PFSK-1 (cell line): Measurements from ENCODE around the gene KRTAP10-3.

Experiments
- FOXP2 ChIP-seq: optimal IDR thresholded peaks from 2 replicates; pipeline ENCODE3; 2011; ENCODE audit warnings: borderline replicate concordance, control low read depth, inconsistent platforms; ENCODE audit not compliant: insufficient read depth; ENCODE audit errors: extremely low read length, extremely low read depth
- POLR2AphosphoS5 ChIP-seq: IDR thresholded peaks from 2 replicates; pipeline ENCODE4 v1.6.1; 2012; ENCODE audit warnings: low read depth, mild to moderate bottlenecking, control low read depth, low read length, moderate library complexity
- SIN3A ChIP-seq: IDR thresholded peaks from 2 replicates; pipeline ENCODE4 v1.6.1; 2012; ENCODE audit warnings: mild to moderate bottlenecking, low read length, moderate library complexity, borderline replicate concordance; ENCODE audit not compliant: insufficient read depth
- TAF1 ChIP-seq: IDR thresholded peaks from 2 replicates; pipeline ENCODE4 v1.6.1; 2012; ENCODE audit warnings: low read length, control low read depth, borderline replicate concordance; ENCODE audit not compliant: insufficient read depth
- TF ChIP-seq, protein P1 (sequence below), 2 experiments: IDR thresholded peaks; 2 replicates each; pipeline versions ENCODE4 v1.6.1 to v1.8.0; 2011 to 2012; ENCODE audit warnings: low read depth in 2 of 2, low read length in 2 of 2, control low read depth in 1 of 2, inconsistent platforms in 1 of 2, mild to moderate bottlenecking in 1 of 2, moderate library complexity in 1 of 2; ENCODE audit not compliant: insufficient read depth in 1 of 2

Gene KRTAP10-3

DNA sequence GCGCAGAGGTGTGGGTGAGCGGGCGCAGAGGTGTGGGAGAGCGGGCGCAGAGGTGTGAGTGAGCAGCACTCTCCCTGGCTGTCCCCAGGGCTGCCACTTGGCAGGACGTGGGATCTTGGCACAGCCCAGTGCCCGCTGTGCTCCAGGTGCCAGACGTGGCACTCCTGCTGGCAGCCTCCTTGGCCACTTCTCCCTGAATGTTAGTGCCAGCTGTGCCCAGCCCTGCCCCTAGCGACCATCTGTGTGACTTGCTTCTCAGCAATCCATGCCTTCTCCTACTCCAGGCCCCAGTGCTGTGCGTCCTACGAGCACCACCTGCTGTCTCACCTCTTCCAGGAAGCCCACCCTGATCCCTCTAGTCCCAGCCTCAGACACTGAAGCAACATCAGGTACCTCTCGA, 49.1 kb downstream of the KRTAP10-3 start:
- TF ChIP-seq, protein P1, sequence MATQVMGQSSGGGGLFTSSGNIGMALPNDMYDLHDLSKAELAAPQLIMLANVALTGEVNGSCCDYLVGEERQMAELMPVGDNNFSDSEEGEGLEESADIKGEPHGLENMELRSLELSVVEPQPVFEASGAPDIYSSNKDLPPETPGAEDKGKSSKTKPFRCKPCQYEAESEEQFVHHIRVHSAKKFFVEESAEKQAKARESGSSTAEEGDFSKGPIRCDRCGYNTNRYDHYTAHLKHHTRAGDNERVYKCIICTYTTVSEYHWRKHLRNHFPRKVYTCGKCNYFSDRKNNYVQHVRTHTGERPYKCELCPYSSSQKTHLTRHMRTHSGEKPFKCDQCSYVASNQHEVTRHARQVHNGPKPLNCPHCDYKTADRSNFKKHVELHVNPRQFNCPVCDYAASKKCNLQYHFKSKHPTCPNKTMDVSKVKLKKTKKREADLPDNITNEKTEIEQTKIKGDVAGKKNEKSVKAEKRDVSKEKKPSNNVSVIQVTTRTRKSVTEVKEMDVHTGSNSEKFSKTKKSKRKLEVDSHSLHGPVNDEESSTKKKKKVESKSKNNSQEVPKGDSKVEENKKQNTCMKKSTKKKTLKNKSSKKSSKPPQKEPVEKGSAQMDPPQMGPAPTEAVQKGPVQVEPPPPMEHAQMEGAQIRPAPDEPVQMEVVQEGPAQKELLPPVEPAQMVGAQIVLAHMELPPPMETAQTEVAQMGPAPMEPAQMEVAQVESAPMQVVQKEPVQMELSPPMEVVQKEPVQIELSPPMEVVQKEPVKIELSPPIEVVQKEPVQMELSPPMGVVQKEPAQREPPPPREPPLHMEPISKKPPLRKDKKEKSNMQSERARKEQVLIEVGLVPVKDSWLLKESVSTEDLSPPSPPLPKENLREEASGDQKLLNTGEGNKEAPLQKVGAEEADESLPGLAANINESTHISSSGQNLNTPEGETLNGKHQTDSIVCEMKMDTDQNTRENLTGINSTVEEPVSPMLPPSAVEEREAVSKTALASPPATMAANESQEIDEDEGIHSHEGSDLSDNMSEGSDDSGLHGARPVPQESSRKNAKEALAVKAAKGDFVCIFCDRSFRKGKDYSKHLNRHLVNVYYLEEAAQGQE (IDR thresholded peaks at IDR 0.05; ENCODE audit: insufficient read depth in 1 of 2, low read depth in 2 of 2, low read length in 2 of 2): no peak
- TF ChIP-seq TAF1: no peak
- no peak for TF ChIP-seq SIN3A
- TF ChIP-seq POLR2AphosphoS5: no peak
- TF ChIP-seq FOXP2: no peak

- TF ChIP-seq FOXP2: no peak
- TF ChIP-seq SIN3A: no peak
Measured at GRCh38 chr21:44508711-44509445, 49.7 kb downstream of the KRTAP10-3 start.

DNA sequence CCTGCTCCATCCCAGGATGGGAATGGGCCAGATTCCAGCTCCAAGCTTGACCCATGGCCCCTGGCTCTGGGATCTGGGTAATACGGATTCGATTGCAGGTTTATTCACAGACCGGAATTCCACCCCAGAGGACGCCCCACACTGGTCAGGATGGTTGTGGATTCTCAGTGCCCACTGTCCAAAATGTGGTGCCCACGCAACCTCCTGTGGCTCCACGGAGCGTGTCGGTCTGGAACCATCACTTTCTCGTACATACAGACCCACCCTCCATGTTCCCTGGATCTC, 50.2 kb downstream of the KRTAP10-3 start:
- TF ChIP-seq TAF1: no peak
- no peak for TF ChIP-seq POLR2AphosphoS5
- TF ChIP-seq, protein P1 (IDR thresholded peaks at IDR 0.05; ENCODE audit: insufficient read depth in 1 of 2, low read depth in 2 of 2, low read length in 2 of 2): no peak
